HG03097 (cell line): ENCODE measurements around the gene TANGO2.

ENCODE experiments used
- ATAC-seq: cut with Tn5 transposase; IDR thresholded peaks from one replicate; pipeline ENCODE4 v1.9.1; 2021; ENCODE audit not compliant: unreplicated experiment, low FRiP score

The TANGO2 gene

DNA sequence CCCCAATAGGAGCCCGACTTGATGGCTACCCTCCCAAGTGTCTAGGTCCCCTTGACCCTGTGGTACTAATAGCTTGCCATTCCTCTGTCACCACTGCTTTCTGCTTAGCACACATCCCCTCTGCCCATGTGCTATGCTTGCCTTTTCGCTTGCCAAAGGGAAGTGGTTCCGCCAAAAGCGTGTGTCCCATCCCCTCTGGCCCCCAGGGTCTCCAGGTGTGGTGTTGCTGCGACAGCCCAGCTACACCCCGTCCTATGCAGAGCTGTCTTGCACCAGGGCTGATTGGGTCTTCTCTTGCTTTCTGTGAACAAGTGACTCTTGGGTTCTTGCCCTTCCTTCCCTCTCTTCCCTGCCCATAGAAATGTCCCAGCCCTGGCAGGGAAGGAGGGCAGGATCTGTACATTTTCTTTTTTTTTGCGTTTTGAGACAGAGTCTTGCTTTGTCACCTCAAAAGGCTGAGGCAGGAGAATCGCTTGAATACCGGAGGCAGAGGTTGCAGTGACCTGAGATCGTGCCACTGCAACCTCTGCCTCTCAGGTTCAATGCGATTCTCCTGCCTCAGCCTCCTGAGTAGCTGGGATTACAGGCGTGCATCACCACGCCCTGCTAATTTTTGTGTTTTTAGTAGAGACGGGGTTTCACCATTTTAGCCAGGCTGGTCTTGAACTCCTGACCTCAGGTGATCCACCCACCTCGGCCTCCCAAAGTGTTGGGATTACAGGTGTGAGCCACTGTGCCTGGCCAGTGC lies 3.9 kb downstream of the TANGO2 start:
- ATAC-seq, result no peak

DNA sequence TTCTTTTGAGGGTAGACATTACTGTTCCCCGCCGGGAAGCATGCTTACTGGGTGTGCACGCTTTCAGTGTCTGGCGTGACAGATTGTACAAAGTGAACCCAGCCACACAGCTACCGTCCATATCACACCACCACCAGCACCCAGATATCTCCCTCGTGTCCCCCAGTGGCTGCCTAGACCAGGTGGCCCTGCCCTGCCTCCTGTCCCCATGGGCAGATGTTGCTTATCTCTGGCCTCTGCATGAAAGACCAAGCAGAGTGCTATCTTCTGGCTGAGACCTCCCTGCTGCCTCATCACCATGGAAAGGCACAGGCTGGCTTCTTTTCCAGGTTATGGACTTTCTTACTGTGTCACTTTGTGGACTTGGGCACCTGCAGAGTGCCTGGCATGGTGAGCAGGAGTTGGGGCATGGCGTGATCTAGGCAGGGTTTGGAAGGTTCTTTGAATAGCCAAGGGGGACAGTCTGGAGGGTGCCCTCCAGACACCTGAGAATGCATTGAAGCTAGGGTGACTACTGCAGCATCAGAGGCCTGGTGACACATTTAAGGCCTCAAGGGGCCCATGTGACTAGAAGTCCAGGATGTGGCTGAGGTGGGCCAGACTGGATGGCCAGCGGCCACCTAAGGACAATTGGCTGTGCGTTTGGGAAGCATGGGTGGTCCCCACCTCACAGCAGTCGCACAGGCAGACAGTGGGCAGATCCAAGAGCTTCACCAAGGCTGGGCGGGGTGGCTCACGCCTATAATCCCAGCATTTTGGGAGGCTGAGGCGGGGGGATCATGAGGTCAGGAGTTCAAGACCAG lies 4.7 kb downstream of the TANGO2 start:
- ATAC-seq, result no peak

GRCh38 chr22:20026204-20026908 lies 5.4 kb downstream of the TANGO2 start:
- ATAC-seq, result no peak

- no peak for ATAC-seq
Observed at GRCh38 chr22:20026996-20027601, 6.2 kb downstream of the TANGO2 start.

DNA sequence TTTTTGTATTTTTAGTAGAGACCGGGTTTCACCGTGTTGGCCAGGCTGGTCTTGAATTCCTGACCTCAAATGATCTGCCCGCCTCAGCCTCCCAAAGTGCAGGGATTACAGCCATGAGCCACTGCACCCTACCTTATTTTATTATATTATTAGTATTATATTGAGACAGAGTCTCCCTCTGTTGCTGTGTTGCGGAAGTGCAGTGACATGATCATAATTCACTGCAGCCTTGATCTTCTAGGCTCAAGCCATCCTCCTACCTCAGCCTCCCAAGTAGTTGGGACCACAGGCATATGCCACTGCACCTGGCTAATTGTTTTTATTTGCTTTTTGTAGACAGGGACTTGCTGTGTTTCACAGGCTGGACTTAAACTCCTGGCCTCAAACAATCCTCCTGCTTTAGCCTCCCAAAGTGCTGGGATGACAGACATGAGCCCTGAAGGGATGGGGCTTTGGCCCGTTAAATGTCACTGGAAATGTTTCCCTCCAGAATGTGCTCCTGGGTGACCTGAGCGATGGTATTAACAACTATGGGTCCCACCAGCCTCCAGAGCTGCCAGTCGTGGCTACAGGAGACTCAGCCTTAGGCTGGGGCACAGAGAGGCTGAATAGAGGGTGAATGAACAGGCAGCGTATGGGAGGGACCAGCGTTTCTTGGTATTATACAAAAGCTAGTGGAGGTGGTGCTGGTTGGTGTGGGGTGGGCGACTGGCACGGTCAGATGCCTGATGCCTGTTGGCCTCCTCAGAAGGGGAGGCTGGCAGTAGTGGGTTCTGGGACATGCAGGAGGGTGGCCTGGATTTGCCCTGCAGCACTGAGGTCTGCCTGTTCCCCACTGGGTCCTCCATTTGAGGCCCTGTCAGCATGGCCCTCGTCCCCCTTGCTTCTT lies 7.3 kb downstream of the TANGO2 start:
- ATAC-seq, result no peak

- ATAC-seq, result no peak
Observed at GRCh38 chr22:20028855-20029549, 8.1 kb downstream of the TANGO2 start.

DNA sequence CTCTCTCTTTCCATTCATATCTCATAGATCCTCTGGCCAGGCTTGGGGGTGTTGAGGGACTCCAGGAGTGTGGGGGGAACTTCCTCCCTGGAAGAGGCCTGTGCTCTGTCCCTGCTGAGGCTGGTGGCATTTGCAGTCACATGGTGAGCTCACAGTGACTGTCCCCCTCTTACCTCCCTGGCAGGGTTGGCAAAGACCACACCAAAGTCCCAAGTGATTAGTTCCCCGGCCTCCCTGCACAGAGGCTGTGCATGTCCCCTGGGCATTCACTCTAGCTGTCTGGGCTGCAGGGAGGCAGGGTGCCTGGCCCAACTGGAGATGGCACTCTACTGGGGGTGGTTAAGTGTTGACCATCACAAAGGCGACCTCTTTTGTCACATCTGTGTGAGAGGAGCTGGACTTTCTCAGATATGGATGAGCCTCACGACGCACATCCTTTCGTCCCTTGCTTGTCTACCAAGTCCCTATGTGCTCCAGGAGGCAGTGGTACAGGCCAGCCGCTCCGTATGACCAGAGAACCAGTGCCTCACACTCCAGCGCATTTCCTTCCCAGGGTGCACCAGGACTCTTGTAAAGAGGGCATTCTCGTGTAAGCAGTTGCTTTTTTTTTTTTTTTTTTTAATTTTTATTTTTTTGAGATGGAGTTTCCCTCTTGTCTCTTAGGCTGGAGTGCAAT lies 8.8 kb downstream of the TANGO2 start:
- ATAC-seq, result no peak

DNA sequence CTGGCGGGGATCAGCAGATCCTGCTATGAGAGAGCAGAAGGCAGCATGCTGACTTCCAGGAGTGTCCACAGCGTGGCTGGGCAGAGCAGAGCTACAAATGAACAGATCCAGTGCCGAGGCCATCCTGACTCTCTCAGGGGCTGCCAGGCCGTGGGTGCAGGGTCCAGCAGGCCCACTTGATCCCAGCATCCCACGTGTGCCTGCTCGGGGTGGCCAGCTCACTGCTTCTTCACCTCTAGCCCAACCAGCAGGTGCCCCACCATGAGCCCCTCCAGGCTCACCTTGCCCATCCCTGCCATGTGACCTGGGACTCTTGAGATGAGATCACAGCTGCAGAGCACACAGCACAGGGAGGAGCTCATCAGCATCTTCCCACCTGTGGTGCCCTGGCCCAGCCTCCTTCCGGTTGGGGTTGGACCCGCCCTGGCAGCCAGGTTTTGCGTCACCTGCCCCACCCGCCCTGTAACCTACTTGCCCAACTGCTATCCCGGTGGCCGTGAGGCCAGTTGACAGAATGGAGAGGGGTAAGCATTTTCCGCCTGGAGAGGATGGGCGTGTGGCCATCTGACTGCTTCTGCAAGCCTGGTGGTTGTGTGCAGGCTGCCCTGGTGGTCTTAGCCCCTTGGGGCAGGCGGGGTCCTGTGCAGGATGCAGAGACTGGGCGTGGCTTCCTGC lies 11.0 kb downstream of the TANGO2 start:
- ATAC-seq, result no peak

DNA sequence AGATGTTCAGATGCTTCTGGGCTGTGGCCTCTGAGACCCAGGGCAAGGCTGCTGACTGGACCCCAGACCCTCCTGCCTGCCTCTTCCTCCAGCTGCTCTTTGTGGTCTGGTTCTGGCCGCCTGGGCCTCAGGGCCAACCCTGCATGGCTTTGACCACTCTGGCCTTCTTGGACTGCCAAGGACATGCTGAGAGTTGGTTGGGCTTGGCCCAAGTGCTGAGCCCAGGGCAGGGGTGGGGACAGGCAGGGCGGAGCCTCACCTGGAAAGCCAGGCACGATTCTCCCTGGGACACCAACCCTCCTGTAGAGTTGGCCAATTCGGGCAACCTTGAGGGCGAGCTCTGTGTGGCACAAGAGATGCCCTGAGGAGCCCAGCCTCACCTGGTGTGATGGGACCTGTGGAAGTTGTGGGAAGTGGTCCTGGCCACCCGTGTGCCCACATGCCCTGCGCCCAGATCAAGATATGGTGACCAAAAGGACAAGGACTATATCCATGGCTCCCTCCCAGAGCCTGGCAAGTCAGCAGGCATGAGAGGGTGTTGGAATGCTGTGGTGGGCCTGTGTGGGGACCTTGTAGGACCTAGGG lies 11.6 kb downstream of the TANGO2 start:
- ATAC-seq, result no peak

- no peak for ATAC-seq
Observed at GRCh38 chr22:20033045-20033706, 12.3 kb downstream of the TANGO2 start.

- no peak for ATAC-seq
Observed at GRCh38 chr22:20034143-20034542, 13.2 kb downstream of the TANGO2 start.

GRCh38 chr22:20035375-20036083 lies 14.6 kb downstream of the TANGO2 start:
- ATAC-seq, result no peak

DNA sequence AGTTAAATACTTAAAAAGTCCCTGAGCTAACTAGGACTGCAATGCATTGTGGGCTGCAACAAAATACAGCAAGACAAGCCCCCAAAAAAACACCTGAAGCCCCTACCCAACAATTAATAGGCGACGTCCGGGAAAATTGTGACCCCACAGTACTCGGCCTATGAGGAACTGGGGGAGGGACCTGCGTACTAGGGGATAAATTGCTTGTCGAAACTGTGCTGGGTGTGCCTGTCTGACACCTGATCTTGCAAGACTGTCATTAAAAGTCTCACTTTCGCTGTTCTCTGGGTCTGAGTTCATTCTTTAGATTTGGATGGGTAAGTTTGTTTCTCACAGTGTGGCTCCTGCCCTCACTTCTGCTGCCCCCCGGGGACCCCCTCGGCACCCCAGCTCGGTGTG lies 15.2 kb downstream of the TANGO2 start:
- ATAC-seq, result no peak

DNA sequence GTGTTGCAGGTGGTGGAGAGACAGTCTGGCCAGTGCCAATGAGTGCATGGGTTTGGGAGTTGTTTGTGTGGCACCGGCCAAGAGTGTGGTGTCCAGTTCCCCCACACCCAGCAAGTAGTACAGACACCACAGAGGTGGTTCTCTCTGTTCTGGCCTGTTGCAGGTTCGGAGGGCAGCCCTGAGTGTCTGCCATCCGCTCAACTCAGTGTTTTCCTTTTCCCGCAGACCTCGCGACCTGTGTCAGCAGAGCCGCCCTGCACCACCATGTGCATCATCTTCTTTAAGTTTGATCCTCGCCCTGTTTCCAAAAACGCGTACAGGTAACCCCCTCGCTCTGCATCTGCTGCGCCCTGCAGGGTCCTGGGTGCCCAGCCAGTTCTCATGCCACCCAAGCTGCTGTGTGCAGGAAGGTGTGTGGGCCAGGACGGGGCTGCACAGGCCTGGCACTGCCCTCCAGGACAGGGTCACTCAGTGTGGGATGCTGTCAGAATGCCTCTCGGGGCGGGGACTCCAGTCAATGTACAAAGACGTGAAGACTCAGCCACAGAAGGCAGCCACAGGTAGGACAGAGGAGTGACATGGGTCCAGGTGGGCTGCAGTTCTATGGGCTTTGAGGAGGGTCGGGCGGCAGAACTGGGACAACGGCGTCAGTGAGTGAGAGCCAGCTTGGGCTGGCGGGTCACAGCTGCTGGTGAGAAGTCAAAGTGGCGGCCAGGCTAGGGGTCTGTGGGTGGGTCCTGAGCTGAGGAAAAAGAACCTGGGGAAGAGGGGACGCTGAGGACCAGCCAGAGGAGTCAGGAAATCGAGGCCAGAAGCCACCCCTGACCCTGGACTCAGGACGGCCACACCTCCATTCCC lies 15.9 kb downstream of the TANGO2 start:
- ATAC-seq, result no peak

DNA sequence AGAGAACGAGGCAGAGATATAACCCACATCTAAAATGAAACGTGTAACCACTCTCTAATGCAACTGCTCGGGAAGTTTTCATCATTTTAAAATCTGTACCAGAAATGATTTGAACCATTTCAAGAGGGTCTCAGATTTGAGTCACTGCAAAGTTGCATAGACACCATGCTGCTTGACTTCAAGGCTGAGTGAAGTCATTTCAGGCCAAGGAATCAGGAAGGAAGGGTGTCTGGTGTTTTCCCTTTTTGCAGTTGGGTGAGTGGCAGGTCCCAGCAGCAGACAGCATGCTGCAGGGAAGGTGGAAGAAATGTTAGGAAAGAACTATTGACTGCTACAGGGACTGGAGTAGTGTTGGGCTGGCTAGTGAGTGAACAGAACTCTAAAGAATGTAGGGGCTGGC lies 16.5 kb downstream of the TANGO2 start:
- ATAC-seq, result no peak

DNA sequence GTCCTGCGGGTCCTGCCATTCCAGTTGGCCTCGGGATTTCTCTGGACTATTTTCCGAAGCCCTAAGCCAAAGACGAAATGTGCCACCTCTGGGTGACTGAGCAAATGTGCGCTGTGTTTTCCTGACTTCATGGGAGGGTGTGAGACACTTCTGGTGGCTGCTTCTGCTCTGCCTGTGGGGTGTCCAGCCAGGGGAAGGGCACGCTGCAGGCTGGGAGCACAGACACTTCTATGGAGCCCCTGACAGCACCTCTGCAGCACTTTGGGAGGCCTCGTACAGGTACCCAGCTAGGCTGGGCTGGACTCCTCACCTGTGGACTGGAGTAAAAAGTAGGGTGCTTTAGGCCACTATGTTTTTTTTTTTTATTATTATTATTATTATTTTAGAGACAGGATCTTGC lies 17.7 kb downstream of the TANGO2 start:
- ATAC-seq, result no peak
